SH-SY5Y (cell line): ENCODE data around the gene TOMM6.

Experiments used
- GATA2 ChIP-seq: IDR thresholded peaks from 2 replicates; pipeline ENCODE4 v1.6.1; 2011; ENCODE audit warnings: mild to moderate bottlenecking, low read depth, low read length
- GATA3 ChIP-seq: IDR thresholded peaks from 2 replicates; pipeline ENCODE4 v1.6.1; 2011; ENCODE audit warnings: low read depth, mild to moderate bottlenecking, low read length, moderate library complexity

TOMM6 gene

GRCh38 chr6:41790045-41790444 lies 2.6 kb downstream of the TOMM6 start:
- TF ChIP-seq GATA2 (no peak), GATA3 (no peak)

- TF ChIP-seq GATA3 (no peak), GATA2 (no peak)
Measured at GRCh38 chr6:41791305-41791704, 3.8 kb downstream of the TOMM6 start.

- TF ChIP-seq GATA3: no peak
- no peak for TF ChIP-seq GATA2
Measured at GRCh38 chr6:41791984-41792383, 4.5 kb downstream of the TOMM6 start.

GRCh38 chr6:41796474-41796873 lies 9.0 kb downstream of the TOMM6 start:
- TF ChIP-seq GATA2 (no peak), GATA3 (no peak)

GRCh38 chr6:41798901-41799558 lies 11.5 kb downstream of the TOMM6 start:
- no peak for TF ChIP-seq GATA3

GRCh38 chr6:41799559-41799911 lies 12.0 kb downstream of the TOMM6 start:
- no peak for TF ChIP-seq GATA2

- no peak for TF ChIP-seq GATA3
- no peak for TF ChIP-seq GATA2
Measured at GRCh38 chr6:41801380-41801779, 13.9 kb downstream of the TOMM6 start.

- TF ChIP-seq GATA2: no peak
- no peak for TF ChIP-seq GATA3
Measured at GRCh38 chr6:41805830-41806774, 18.6 kb downstream of the TOMM6 start.

GRCh38 chr6:41811095-41811494 lies 23.6 kb downstream of the TOMM6 start:
- TF ChIP-seq GATA2: no peak
- TF ChIP-seq GATA3: no peak

- TF ChIP-seq GATA3 (no peak), GATA2 (no peak)
Measured at GRCh38 chr6:41813469-41813868, 26.0 kb downstream of the TOMM6 start.

GRCh38 chr6:41813956-41814355 lies 26.5 kb downstream of the TOMM6 start:
- TF ChIP-seq GATA2: no peak
- TF ChIP-seq GATA3: no peak

GRCh38 chr6:41814629-41815028 lies 27.1 kb downstream of the TOMM6 start:
- TF ChIP-seq GATA3: no peak
- no peak for TF ChIP-seq GATA2

- no peak for TF ChIP-seq GATA3
- TF ChIP-seq GATA2: no peak
Measured at GRCh38 chr6:41815587-41815986, 28.1 kb downstream of the TOMM6 start.

GRCh38 chr6:41818271-41819054 lies 31.0 kb downstream of the TOMM6 start:
- TF ChIP-seq GATA2 (no peak), GATA3 (no peak)
